Endodermal cell (in vitro differentiated cells): ENCODE results near the gene LENEP. TPM values are rescaled to one million over a fixed set of nuclear protein-coding genes. Genes with fewer than 3 reads are reported as not detected.

Experiments used
- DNase-seq: peaks from one replicate; pipeline ENCODE4 v3.0.0-alpha.2; 2017
- H3K27ac ChIP-seq: 2 replicates; pipeline ENCODE4 v1.5.1; 2013; ENCODE audit warnings: mild to moderate bottlenecking, low read depth, low read length, moderate library complexity
- H3K27me3 ChIP-seq: 2 replicates; pipeline ENCODE4 v1.6.1; 2013; ENCODE audit warnings: mild to moderate bottlenecking, low read length, moderate library complexity; ENCODE audit not compliant: insufficient read depth, control insufficient read depth, poor library complexity, severe bottlenecking
- H3K36me3 ChIP-seq: 2 replicates; pipeline ENCODE4 v1.7.0; 2013; ENCODE audit warnings: mild to moderate bottlenecking, low read length, moderate library complexity; ENCODE audit not compliant: control insufficient read depth, insufficient read depth
- H3K4me1 ChIP-seq: one replicate; pipeline ENCODE4 v1.7.0; 2013; ENCODE audit warnings: low read length; ENCODE audit not compliant: control insufficient read depth, insufficient read depth
- H3K4me3 ChIP-seq: 2 replicates; pipeline ENCODE4 v1.5.1; 2013; ENCODE audit warnings: mild to moderate bottlenecking, low read length, moderate library complexity
- H3K9ac ChIP-seq: 2 replicates; pipeline ENCODE4 v1.6.1; 2013; ENCODE audit warnings: mild to moderate bottlenecking, low read length, moderate library complexity; ENCODE audit not compliant: poor library complexity, severe bottlenecking; ENCODE audit errors: extremely low read depth
- H3K9me3 ChIP-seq: 2 replicates; pipeline ENCODE4 v1.6.1; 2013; ENCODE audit warnings: mild to moderate bottlenecking, low read length, moderate library complexity; ENCODE audit not compliant: control insufficient read depth
- H3K27ac Mint-ChIP-seq: 2 replicates; pipeline ENCODE4 v1.8.0; 2020; ENCODE audit warnings: mixed read lengths
- H3K27me3 Mint-ChIP-seq: 2 replicates; pipeline ENCODE4 v1.8.0; 2021; ENCODE audit warnings: mild to moderate bottlenecking, mixed read lengths; ENCODE audit not compliant: insufficient read depth
- H3K36me3 Mint-ChIP-seq: 2 replicates; pipeline ENCODE4 v1.8.0; 2020; ENCODE audit warnings: low read depth, mixed read lengths
- H3K4me1 Mint-ChIP-seq: 2 replicates; pipeline ENCODE4 v1.8.0; 2020; ENCODE audit warnings: mixed read lengths
- H3K4me3 Mint-ChIP-seq: 2 replicates; pipeline ENCODE4 v1.8.0; 2020; ENCODE audit warnings: mild to moderate bottlenecking, moderate library complexity, mixed read lengths
- H3K9me3 Mint-ChIP-seq: 2 replicates; pipeline ENCODE4 v1.8.0; 2020; ENCODE audit warnings: mild to moderate bottlenecking, mixed read lengths
- CTCF ChIP-seq: fragments of 200-600 bp; sonication (generic); conservative IDR thresholded peaks from 2 replicates; pipeline ENCODE4 v1.5.0; 2021; ENCODE audit warnings: antibody characterized with exemption, mild to moderate bottlenecking
- WGBS, 2 experiments: methylation state at CpG; one replicate each; pipeline versions ENCODE4 v1.1.5 to v1.1.7; 2013; ENCODE audit warnings: missing lambda C conversion rate in 2 of 2, mixed read lengths in 1 of 2; ENCODE audit not compliant: insufficient coverage in 1 of 2, insufficient read length in 1 of 2; 5-methylcytosine and 5-hydroxymethylcytosine counted together
- total RNA-seq, 2 donors: library from RNA; stranded (reverse); fragmentation: NEBNext Ultra II Directional in 1 of 2; extraction: Animal tissue kit (Norgen Biotek cat#: 25700) in 1 of 2; gene quantifications; 2 replicates in 1 of 2; 3 replicates in 1 of 2; pipeline ENCODE4 v1.2.1, GENCODE V29; 2021

LENEP gene
- total RNA-seq, 2 donors from 2014 or later: 2.0 TPM; not detected in 1

- no peak for TF ChIP-seq CTCF
- H3K4me1 ChIP-seq: peaks cover 3% of the 10 kb centered on the region
- H3K27me3 Mint-ChIP-seq: no peaks in the 10 kb centered on the region
These were observed 22.6 kb upstream of the LENEP start, which contains the start of gene SHC1 for GRCh38 chr1:154970631-154971340. SHC1 (minus strand) TSS chr1:154970747; CDS start chr1:154970526, 221 bp downstream.

GRCh38 chr1:154971341-154971998 is 21.9 kb upstream of the LENEP start:
- Mint-ChIP-seq H3K27ac (peak overlapping the region; percentile 99), H3K36me3 (peaks cover 26% of the 10 kb centered on the region), H3K9me3 (no peaks in the 10 kb centered on the region), H3K4me3 (no peak overlapping the region), H3K27me3 (no peaks in the 10 kb centered on the region), H3K4me1 (peaks cover 37% of the 10 kb centered on the region)
- Histone ChIP-seq H3K4me3 (peak overlapping the region; percentile 91), H3K27me3 (no peaks in the 10 kb centered on the region), H3K4me1 (peaks cover 3% of the 10 kb centered on the region), H3K27ac (peak overlapping the region; percentile 89), H3K9me3 (no peaks in the 10 kb centered on the region), H3K36me3 (peaks cover 22% of the 10 kb centered on the region), H3K9ac (peak overlapping the region; percentile 96)
- WGBS, 2 experiments: 70 to 75% methylated on average over 8 to 10 of the region's 10 CpGs
- TF ChIP-seq CTCF: no peak
- DNase-seq: no peak

More at GRCh38 chr1:154970631-154971340, 22.6 kb upstream of the LENEP start, which contains the start of gene SHC1:
- peak within 1 kb of the TSS; percentile 99 for H3K27ac Mint-ChIP-seq
- DNase-seq: peak; percentile 97
- H3K9me3 Mint-ChIP-seq: no peaks in the 10 kb centered on the region
- peak within 1 kb of the TSS; percentile 89 for H3K27ac ChIP-seq
- H3K36me3 Mint-ChIP-seq: peaks cover 32% of the 10 kb centered on the region
- H3K9ac ChIP-seq: peak within 1 kb of the TSS; percentile 96
- H3K4me3 Mint-ChIP-seq: no peak within 1 kb of the TSS
- H3K36me3 ChIP-seq: peaks cover 29% of the 10 kb centered on the region
- 5 to 7% methylated on average over 9 to 15 of the region's 15 CpGs for WGBS, 2 experiments
- no peaks in the 10 kb centered on the region for H3K9me3 ChIP-seq
- peaks cover 37% of the 10 kb centered on the region for H3K4me1 Mint-ChIP-seq
- H3K4me3 ChIP-seq: peak within 1 kb of the TSS; percentile 91
- no peaks in the 10 kb centered on the region for H3K27me3 ChIP-seq

DNA sequence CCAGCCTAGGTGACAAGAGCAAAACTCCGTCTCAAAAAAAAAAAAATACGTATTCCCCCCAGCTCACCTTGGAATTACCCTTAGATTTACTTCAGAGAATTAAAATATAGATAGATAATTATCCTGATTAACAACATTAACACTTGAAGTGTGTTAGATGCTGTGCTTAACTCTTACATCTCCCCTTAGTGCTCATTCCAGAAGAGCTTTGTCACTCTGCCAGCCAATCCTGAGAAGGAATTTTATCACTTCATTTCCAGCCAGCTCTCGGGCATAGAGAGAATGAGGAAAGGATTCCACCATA is 21.2 kb upstream of the LENEP start:
- Histone ChIP-seq H3K4me3 (peak overlapping the region; percentile 99), H3K4me1 (peaks cover 3% of the 10 kb centered on the region), H3K9ac (peak overlapping the region; percentile 96), H3K27ac (peak overlapping the region; percentile 97), H3K36me3 (peaks cover 15% of the 10 kb centered on the region), H3K9me3 (no peaks in the 10 kb centered on the region), H3K27me3 (no peaks in the 10 kb centered on the region)
- TF ChIP-seq CTCF: no peak
- Mint-ChIP-seq H3K36me3 (peaks cover 19% of the 10 kb centered on the region), H3K27ac (no peak overlapping the region), H3K27me3 (no peaks in the 10 kb centered on the region), H3K9me3 (no peaks in the 10 kb centered on the region), H3K4me3 (no peak overlapping the region), H3K4me1 (peaks cover 37% of the 10 kb centered on the region)
- WGBS, 2 experiments: 25% methylated on average over 1 of the region's 3 CpGs; no CpG with 5 or more reads in 1 of the 2 experiments
- no peak for DNase-seq
